GM21723 (cell line): Measurements from ENCODE around the gene FLNB.
A peak's percentile ranks its signal among the peaks of the same experiment; 100 is the strongest.

Experiments used
- ATAC-seq: cut with Tn5 transposase; IDR thresholded peaks from one replicate; pipeline ENCODE4 v1.9.1; 2021; ENCODE audit warnings: mild to moderate bottlenecking, moderate library complexity; ENCODE audit not compliant: unreplicated experiment

FLNB gene

DNA sequence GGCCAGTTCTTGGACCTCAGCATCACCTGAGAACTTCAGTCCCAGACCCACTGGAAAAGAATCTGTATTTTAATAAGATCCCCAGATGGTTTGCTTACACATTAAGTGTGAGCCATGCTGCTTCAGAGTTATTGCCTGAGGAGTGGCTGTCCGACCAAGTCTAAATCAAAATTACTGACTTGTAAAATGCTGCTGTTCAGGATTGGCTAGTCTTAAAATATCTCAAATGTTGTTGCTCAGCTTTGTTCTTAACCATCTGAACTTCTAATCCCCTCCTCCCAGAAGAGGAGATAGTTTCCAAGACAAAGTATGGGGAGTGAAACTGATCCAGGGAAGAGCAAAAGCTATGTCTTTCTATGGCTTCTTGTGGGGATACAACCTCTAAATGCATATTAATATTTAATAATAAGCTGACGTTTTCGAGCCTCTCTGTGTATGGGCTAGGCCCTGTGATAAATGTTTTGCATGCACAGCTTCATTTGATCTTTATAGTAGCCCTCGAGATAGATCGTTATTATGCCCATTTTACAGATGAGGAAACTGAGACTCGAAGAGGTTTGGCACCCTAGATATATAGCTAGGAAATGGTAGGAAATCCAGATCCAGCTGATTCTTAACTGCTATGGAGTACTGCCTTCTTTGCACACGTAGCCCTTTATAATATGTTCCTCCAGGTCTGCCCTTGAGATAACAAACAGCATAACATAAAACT is 150.4 kb downstream of the FLNB start:
- no peak for ATAC-seq

DNA sequence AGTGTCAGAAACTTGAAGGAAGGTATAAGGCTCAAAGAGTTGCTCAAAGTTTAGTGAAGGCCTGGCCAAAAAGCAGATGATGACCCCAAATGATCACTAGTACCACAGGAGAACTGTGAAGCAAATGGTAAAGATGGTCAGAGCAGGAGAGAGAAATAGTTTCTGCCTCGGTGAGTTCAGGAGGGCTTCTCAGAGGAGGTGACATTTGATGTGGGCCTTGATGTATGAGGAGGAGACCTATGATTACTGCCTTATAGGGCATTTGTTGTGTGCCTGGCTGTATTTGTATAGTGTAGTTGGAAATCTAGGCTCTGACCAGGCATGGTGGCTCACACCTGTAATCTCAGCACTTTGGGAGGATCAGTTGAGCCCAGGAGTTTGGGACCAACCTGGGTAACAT is 152.2 kb downstream of the FLNB start:
- no peak for ATAC-seq

DNA sequence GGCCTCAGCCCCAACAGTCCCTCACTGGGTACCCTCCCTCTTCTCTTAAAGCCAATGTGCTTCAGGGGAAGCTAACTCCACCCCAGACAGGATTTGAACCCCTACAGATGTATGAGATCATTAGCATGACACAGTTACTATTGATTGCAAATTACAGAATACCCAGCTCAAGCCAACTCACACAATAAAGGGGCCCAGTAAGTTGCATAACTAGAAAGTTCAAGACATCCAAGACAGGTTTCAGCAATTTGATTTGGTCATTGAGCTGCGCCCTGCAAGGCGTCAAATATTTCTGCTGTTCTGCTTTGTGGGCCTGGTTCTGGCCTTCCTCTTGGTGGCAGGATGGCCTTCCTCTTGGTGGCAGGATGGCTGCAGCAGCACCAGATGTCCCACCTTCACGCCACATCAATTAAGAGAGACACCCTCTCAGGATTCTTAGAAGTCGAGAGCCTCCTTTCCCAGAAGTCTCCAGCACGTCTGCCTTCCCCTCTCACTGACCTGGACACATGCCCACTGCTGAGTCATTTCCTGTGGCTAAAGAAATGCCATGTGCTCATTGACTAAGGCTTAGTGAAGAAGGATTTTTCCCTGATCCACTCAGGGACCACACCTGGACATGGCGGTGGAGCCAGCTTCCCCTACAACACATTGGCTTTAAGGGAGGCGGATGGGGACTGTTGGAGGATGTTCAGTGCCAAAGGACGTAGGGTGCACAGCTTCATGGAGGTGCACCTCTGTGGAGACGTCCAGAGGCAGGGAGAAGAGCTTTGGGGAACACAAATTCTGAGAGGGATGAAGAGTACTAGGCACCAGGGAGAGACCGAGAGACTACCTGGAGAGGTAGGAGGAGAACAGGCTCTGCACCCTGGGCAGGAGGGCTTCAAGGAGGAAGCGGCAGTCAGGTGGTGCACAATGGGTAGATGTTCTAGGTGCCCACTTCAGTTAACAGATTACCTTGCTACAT is 153.5 kb downstream of the FLNB start:
- no peak for ATAC-seq

DNA sequence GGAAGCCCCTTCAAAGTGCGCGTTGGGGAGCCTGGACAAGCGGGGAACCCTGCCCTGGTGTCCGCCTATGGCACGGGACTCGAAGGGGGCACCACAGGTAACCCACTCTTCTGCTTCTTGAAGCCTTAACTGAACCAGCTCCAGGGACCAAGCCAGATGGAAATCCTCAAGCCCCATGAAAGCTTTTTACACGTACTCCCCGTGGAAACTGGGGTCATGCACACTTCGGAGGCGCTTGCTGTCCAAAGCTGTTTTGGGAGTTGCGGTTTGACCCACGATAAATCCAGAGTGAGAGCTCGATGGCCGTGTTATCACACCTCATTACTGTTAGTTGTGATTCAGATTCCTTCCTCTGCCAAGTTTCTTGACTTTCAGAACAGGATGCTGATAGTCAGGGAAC is 155.0 kb downstream of the FLNB start:
- ATAC-seq, result no peak

DNA sequence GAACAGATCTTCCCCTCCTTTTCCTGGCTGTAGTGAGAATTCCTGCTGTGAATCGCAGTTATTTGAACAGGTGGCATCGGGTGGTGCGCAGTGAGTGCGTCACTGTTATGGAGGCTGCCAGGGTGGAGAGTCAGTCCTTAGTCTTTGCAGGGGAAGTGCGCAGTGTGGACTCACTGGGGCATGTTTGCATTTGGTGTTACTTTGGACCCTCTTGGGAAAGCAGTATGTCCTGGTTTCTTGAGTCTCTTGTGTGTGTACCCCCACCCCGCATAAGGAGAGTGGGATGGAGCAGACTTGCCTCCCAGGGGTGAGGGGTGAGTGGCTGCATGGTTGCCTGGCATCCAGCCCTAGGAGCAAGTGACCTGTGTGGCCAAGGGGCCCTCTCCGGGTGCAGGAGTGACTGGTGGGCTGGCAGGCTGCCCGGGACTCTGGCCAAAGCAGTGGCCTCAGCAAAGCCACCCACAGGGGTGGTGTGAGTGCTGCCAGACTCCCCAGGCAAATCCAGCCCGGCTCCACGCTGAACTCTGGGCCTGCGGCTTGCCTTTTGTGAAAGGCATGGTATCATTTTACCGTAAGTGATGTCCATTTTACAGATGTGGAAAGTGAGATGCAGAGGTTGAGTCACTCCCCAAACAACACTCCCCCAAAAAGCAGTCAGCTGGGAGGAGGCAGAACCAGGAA is 156.1 kb downstream of the FLNB start:
- no peak for ATAC-seq

DNA sequence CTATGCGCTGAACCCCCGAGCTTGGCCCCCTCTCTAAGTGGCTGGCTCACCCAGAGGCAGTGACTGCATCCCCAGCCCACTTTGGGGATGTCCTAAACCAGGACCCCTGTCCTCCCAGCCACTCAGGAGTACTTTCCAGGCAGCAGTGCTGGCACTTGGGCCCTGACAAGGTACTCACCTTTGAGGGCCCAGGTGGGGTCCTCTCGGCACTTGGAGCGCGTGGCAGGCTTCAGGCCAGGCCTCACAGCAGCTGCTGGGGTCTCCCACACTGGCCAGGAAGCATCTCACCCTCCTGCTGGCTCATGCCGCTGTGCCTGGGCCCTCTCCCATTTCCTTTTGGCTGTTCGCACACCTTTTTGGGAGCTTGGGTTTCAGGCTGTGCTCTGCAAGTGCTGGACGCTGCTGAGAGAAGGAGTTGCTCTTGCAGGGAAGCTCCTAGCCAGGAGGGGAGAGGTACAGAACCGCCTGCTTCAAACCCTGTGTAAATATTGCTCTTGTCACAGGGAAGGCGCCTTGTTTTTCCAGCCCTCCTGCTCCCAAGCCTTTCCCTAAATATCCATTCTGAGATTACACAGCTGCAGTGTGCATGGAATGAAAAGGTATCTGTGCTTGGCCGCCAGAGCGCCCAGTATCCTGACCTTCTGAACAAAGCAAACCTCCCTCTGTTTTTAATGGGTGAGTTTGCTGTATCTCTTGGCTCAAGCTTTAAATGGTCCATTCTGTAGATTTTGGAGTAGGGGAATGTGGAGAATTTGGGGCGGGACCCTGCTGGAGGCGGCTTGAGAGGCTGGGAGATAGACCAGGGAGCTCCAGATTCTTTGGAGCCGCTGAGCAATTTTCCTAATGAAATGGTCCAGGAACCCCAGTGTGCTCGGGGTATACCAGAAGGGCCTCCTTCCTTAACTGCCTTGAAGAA is 156.9 kb downstream of the FLNB start:
- no peak for ATAC-seq

DNA sequence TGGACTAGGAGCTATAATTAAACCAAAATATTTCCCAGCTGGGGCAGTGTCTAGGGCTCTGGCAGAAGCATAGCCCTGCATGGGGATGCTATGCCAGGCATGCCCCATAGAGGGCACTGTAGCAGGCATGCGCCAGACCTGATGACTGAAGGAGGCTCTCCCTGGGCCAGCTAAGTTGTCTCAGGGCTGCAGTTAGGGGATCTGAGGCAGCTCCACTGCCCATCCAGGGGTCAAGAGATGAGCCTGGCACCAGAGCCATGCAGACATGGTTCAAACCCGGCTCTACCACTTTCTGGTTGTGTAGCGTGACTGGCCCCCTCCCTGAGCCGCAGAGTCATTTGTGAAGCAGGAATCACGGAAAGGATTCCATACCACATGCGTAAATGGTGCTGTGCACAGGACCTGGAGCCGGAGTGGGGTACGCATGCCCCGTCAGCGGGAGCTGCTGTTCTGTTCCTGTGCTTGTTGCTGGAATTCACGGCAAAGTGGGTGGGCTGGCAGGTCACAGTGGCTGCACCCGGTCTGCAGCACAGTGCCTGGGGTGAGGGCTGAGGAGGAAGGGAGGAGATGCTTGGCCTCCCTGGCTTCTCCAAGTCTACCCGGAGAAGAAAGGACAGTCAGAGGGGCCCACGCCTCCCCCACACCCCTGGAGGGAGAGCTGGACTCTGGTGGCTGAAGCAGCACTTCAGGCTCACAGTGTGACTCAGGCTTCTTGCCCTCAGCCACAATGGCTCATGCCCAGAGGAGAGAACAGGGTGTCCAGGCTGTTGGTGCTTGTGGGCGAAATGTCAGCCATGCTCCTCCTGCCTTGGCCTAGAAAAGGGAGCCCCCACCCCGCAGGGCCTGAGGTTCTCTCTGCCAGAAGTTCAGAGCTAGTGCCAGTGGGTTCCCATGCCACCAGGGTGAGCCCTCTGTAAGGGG is 159.5 kb downstream of the FLNB start:
- ATAC-seq, result no peak

DNA sequence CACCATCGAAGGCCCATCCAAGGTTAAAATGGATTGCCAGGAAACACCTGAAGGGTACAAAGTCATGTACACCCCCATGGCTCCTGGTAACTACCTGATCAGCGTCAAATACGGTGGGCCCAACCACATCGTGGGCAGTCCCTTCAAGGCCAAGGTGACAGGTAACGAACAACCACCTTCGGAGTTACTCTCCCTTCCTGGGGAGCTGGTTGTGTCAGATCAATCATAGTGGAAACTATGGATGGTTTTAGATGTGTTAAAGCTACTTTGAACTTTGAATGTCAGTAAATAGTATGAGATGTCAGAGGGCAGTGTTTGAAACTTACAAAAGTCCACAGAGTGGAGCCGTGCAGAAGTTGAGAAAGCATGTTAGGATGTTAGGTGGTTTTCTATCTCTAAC is 160.3 kb downstream of the FLNB start:
- no peak for ATAC-seq

DNA sequence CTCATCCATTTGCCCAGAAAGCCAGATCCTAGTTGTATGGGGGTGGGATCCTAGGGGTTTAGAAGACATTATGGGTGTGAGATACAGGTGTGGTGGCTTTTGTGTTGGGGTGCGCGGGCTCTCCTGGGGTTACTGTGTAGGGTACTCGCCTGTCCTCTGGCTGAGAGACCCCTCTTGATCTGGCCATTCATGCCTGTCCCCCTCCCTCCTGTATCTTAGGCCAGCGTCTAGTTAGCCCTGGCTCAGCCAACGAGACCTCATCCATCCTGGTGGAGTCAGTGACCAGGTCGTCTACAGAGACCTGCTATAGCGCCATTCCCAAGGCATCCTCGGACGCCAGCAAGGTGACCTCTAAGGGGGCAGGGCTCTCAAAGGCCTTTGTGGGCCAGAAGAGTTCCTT is 161.1 kb downstream of the FLNB start:
- ATAC-seq, result no peak

DNA sequence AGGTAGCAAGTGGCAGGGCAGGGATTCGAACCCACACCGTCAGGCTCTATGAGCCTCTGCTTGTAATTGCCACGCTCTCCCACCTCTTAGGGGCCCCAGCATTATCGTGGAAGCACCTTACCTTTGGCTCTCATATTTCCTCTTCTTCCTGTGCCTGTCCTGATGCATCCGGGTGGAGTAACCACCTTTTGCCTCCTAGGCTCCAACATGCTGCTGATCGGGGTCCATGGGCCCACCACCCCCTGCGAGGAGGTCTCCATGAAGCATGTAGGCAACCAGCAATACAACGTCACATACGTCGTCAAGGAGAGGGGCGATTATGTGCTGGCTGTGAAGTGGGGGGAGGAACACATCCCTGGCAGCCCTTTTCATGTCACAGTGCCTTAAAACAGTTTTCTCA is 162.2 kb downstream of the FLNB start:
- no peak for ATAC-seq

DNA sequence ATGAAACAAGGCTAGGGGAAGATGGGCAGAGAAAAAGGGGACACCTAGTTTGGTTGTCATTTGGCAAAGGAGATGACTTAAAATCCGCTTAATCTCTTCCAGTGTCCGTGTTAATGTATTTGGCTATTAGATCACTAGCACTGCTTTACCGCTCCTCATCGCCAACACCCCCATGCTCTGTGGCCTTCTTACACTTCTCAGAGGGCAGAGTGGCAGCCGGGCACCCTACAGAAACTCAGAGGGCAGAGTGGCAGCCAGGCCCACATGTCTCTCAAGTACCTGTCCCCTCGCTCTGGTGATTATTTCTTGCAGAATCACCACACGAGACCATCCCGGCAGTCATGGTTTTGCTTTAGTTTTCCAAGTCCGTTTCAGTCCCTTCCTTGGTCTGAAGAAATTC is 162.9 kb downstream of the FLNB start:
- ATAC-seq, result no peak

DNA sequence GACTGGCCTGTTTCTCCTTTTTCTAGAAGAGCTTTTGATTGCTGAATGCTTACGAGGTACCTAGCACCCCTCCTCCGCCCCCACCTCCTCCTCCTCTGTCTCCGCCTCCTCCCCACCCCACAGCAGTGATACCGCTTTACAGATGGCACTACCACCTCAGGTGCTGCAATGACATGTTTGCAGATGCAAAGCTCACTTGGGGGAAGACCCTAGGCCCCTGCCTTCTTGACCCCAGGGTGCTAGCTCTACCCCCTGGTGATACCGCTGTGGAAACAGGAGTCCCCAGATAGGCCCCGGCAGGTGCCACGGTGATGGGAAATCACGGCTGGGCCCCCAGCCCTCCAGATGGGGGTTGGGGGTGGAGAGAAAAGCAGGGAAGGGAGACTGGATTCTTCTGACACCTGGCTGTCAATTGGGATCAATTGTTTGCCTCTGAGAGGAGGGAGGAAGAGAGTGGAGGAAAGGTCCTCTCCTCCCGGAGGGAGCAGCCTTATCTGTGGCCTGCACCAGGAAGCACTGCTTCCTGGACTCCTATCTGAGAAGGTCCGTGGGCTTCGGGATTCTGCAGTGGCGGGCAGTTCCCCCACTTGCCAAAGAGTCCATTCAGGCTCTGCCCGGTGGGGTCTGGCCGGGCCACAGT is 164.9 kb downstream of the FLNB start:
- no peak for ATAC-seq

DNA sequence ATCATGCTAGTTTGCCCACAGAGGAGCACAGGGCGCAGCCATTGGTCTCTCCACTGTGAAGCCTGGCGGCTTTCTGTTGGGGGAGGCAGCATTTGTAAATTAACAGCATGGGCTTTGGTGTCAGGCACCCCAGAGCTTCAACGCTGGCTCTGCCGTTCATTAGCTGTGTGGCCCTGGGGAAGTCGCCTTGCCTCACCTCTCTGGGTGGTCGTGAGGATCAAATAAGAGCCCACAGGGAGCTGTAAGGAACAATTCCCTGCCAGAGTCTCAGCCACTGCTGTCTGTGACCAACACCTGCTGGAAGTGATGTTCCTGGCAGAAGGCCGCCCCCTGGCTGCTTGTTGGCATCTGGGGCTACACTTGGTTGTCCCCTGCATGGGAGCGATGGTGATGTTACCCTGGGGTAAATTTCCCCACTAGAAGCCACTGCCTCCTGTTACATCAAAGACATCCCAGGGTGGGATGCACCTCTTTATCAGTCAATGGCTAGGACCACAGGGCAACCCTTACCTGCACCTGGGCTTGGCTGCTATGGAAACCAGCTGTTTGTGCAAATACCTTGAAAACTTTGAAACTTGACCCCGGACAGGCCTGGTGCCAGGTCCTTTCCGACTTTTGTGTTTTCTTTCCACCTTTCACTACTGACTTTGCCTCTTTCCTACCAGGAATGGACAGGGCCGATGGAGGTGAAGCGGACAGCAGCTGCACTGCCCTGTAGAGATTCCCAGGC is 165.6 kb downstream of the FLNB start:
- ATAC-seq, result peak; percentile 46

DNA sequence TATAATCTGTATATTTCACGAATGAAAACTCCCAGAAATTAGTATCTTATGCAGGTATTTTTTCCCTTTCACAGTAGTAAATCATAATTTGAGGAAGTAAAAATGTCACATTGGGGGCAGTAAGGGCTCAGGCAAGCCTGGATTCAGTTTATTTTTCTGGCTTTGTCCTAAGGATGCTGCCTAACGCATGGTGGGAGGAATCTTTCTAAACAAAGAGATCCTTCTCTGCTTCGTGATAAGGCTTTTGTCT is 166.9 kb downstream of the FLNB start:
- no peak for ATAC-seq

DNA sequence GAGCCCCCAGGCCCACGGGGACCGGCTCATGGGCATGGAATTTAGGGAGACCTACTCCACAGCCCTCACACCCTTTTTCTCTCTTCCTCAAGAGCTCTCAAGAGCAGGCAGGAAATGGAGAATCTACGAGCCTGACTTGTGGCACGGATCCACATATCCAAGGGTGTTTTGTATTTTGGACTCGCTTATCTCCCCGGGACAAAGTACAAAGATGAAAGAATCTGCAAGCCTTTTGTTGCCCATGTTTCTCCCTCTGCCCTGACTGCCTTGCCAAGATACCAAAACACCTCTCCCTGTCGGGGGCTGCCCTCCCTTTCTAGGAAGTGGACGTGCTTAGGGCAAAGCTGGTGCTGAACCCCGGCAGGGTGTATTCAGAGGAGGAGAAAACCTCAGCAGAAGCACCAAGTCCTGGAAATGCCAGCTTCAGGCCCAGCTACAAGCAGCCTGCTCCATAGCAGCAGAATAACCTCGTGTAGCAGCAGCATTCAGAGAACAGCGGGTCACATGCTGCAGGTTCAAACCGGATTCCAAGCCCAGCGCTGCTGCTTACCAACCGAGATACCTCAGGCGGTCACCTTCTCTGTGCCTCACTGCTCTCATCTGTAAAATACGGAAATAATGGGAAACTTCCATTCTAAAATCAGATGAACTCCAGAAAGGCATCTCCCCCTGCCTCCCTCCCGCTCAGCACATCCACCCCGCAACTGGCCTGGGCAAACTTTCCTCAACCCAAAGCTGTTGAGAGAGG is 167.4 kb downstream of the FLNB start:
- ATAC-seq, result no peak

DNA sequence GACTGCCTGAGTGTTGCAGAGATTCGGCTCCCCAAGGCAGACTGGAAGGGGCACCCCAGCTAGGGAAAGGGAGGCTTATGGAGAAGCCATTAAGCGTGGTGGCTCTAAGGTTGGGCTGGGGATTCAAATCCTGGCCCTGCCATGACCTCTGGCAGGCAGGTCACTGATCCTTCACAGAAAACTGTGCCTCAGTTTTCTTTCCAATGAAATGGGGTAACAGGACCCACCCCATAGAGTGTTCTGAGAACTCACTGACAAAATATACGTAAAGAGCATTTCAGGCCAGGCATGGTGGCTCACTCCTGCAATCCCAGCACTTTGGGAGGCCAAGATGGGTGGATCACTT is 167.9 kb downstream of the FLNB start:
- no peak for ATAC-seq

DNA sequence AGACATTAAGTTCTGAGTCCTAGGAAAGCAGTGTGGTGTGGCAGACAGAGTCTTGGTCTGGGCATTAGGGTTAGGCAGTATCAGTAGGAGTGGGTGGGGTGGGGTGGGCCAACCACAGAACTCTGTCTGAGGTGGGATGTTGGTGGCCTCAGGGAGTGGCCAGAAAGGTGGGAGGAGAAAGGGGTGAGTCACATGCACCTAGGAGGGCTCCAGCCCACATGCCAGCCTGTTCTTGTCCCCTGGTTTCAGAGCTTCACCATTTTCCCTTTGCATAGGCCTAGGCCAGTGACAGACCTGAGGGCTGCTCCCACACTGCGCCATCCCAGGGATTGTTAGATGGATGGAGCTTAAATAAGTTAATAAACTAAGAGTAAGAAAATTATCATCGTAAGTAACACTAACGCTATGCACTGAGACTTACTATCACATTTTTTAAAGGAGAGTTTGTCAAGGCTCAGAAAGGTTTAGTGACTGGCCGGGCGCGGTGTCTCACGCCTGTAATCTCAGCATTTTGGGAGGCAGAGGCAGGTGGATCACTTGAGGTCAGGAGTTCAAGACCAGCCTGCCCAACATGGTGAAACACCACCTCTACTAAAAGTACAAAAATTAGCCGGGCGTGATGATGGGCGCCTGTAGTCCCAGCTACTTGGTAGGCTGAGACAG is 168.7 kb downstream of the FLNB start:
- ATAC-seq, result no peak
